ENCODE data around the gene PSIP1. TPM values are rescaled to one million over a fixed set of nuclear protein-coding genes. Genes with fewer than 3 reads are reported as not detected.

PSIP1 gene
- total RNA-seq, 1 donor from 2014 or later, result 27.7 TPM

- H3K9me3 ChIP-seq (ENCODE audit: control insufficient read depth in 3 of 3, low read length in 3 of 3), result no peaks in the 10 kb centered on the region
- H3K27ac ChIP-seq (ENCODE audit: low read depth, low read length), result peak within 1 kb of the TSS; percentile 91
- H3K36me3 ChIP-seq (ENCODE audit: control insufficient read depth in 3 of 3, insufficient read depth in 3 of 3, low read length in 3 of 3), result peaks cover 6 to 14% (median 13%) of the 10 kb centered on the region in 3 donors
- H3K27me3 ChIP-seq (ENCODE audit: control insufficient read depth in 3 of 3, insufficient read depth in 3 of 3, low read length in 3 of 3), result no peaks in the 10 kb centered on the region
- peaks cover 5 to 11% (median 10%) of the 10 kb centered on the region in 3 donors for H3K4me1 ChIP-seq (ENCODE audit: control insufficient read depth in 3 of 3, insufficient read depth in 3 of 3, low read length in 3 of 3)
- H3K9ac ChIP-seq (ENCODE audit: low read depth in 1 of 3, low read length in 3 of 3), result peak within 1 kb of the TSS; percentile 92 to 97 (median 96)
- peak within 1 kb of the TSS; percentile 81 to 94 (median 92) for H3K4me3 ChIP-seq (ENCODE audit: low read length in 3 of 3)
These were observed 88.2 kb downstream of the PSIP1 start, which contains the start of gene SNAPC3 for GRCh38 chr9:15422372-15423230. Gene SNAPC3 (plus strand): TSS chr9:15422876. CDS start chr9:15422880, 4 bp downstream.

DNA sequence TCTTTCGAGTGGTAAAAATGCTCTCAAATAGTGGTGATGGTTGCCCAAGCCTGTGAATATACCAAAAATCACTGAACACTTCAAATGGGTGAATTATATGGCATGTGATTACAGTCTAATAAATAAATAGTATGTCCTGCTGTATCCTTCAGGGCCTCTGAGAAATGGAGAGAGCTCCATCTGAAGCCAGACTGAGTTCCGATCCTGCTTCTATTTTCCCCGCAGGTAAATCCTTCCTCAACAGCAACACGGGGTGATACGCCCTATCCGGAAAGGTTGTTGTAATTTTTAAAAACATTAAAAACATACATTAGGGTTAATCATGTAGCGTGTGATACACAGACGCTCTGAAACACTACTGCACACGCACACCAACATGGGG is 88.8 kb downstream of the PSIP1 start:
- Histone ChIP-seq H3K27me3 (ENCODE audit: control insufficient read depth in 3 of 3, insufficient read depth in 3 of 3, low read length in 3 of 3) (no peaks in the 10 kb centered on the region), H3K9ac (ENCODE audit: low read depth in 1 of 3, low read length in 3 of 3) (peak overlapping the region; percentile 92 to 97 (median 96)), H3K4me3 (ENCODE audit: low read length in 3 of 3) (peak overlapping the region; percentile 81 to 94 (median 92)), H3K27ac (ENCODE audit: low read depth, low read length) (peak overlapping the region; percentile 91), H3K4me1 (ENCODE audit: control insufficient read depth in 3 of 3, insufficient read depth in 3 of 3, low read length in 3 of 3) (peaks cover 5 to 11% (median 10%) of the 10 kb centered on the region in 3 donors), H3K36me3 (ENCODE audit: control insufficient read depth in 3 of 3, insufficient read depth in 3 of 3, low read length in 3 of 3) (peaks cover 6 to 14% (median 13%) of the 10 kb centered on the region in 3 donors), H3K9me3 (ENCODE audit: control insufficient read depth in 3 of 3, low read length in 3 of 3) (no peaks in the 10 kb centered on the region)

- peaks cover 5 to 11% (median 10%) of the 10 kb centered on the region in 3 donors for H3K4me1 ChIP-seq (ENCODE audit: control insufficient read depth in 3 of 3, insufficient read depth in 3 of 3, low read length in 3 of 3)
- H3K4me3 ChIP-seq (ENCODE audit: low read length in 3 of 3), result no peak overlapping the region
- no peaks in the 10 kb centered on the region for H3K27me3 ChIP-seq (ENCODE audit: control insufficient read depth in 3 of 3, insufficient read depth in 3 of 3, low read length in 3 of 3)
- peaks cover 6 to 14% (median 13%) of the 10 kb centered on the region in 3 donors for H3K36me3 ChIP-seq (ENCODE audit: control insufficient read depth in 3 of 3, insufficient read depth in 3 of 3, low read length in 3 of 3)
- H3K9me3 ChIP-seq (ENCODE audit: control insufficient read depth in 3 of 3, low read length in 3 of 3), result no peaks in the 10 kb centered on the region
- no peak overlapping the region for H3K27ac ChIP-seq (ENCODE audit: low read depth, low read length)
- H3K9ac ChIP-seq (ENCODE audit: low read depth in 1 of 3, low read length in 3 of 3), result no peak overlapping the region
These were observed 89.2 kb downstream of the PSIP1 start for GRCh38 chr9:15421532-15421931.

GRCh38 chr9:15420796-15421195 is 90.0 kb downstream of the PSIP1 start:
- Histone ChIP-seq H3K36me3 (ENCODE audit: control insufficient read depth in 3 of 3, insufficient read depth in 3 of 3, low read length in 3 of 3) (peaks cover 4 to 9% (median 8%) of the 10 kb centered on the region in 3 donors), H3K9me3 (ENCODE audit: control insufficient read depth in 3 of 3, low read length in 3 of 3) (no peaks in the 10 kb centered on the region), H3K4me3 (ENCODE audit: low read length in 3 of 3) (no peak overlapping the region), H3K4me1 (ENCODE audit: control insufficient read depth in 3 of 3, insufficient read depth in 3 of 3, low read length in 3 of 3) (peaks cover 5 to 10% (median 8%) of the 10 kb centered on the region in 3 donors), H3K27ac (ENCODE audit: low read depth, low read length) (no peak overlapping the region), H3K27me3 (ENCODE audit: control insufficient read depth in 3 of 3, insufficient read depth in 3 of 3, low read length in 3 of 3) (no peaks in the 10 kb centered on the region), H3K9ac (ENCODE audit: low read depth in 1 of 3, low read length in 3 of 3) (no peak overlapping the region)

GRCh38 chr9:15417626-15418025 is 93.1 kb downstream of the PSIP1 start:
- no peak overlapping the region for H3K4me3 ChIP-seq (ENCODE audit: low read length in 3 of 3)
- H3K27ac ChIP-seq (ENCODE audit: low read depth, low read length), result no peak overlapping the region
- no peaks in the 10 kb centered on the region for H3K9me3 ChIP-seq (ENCODE audit: control insufficient read depth in 3 of 3, low read length in 3 of 3)
- H3K27me3 ChIP-seq (ENCODE audit: control insufficient read depth in 3 of 3, insufficient read depth in 3 of 3, low read length in 3 of 3), result no peaks in the 10 kb centered on the region
- H3K36me3 ChIP-seq (ENCODE audit: control insufficient read depth in 3 of 3, insufficient read depth in 3 of 3, low read length in 3 of 3), result no peaks in the 10 kb centered on the region
- H3K4me1 ChIP-seq (ENCODE audit: control insufficient read depth in 3 of 3, insufficient read depth in 3 of 3, low read length in 3 of 3), result no peaks in the 10 kb centered on the region
- no peak overlapping the region for H3K9ac ChIP-seq (ENCODE audit: low read depth in 1 of 3, low read length in 3 of 3)

- Histone ChIP-seq H3K4me3 (ENCODE audit: low read length in 3 of 3) (no peak overlapping the region), H3K9ac (ENCODE audit: low read depth in 1 of 3, low read length in 3 of 3) (no peak overlapping the region), H3K27me3 (ENCODE audit: control insufficient read depth in 3 of 3, insufficient read depth in 3 of 3, low read length in 3 of 3) (no peaks in the 10 kb centered on the region), H3K4me1 (ENCODE audit: control insufficient read depth in 3 of 3, insufficient read depth in 3 of 3, low read length in 3 of 3) (no peaks in the 10 kb centered on the region), H3K27ac (ENCODE audit: low read depth, low read length) (no peak overlapping the region), H3K36me3 (ENCODE audit: control insufficient read depth in 3 of 3, insufficient read depth in 3 of 3, low read length in 3 of 3) (no peaks in the 10 kb centered on the region), H3K9me3 (ENCODE audit: control insufficient read depth in 3 of 3, low read length in 3 of 3) (no peaks in the 10 kb centered on the region)
These were observed 93.9 kb downstream of the PSIP1 start for GRCh38 chr9:15416880-15417279.

Small RNA genes within 50 kb of the gene (small RNA-seq; reads per million reads assigned to genes)
- not detected for gene AL513423.1
- not detected for gene RN7SL98P
- not detected for gene RNU6-246P
- gene RNU6-319P, result not detected

Other genes starting within 250 kb of the PSIP1 start
- 4.2 TPM for gene TTC39B, start 203.8 kb downstream of the PSIP1 start, total RNA-seq
- 27.1 TPM for gene SNAPC3, start 88.1 kb downstream of the PSIP1 start, total RNA-seq
- gene CCDC171, start 42.1 kb upstream of the PSIP1 start, total RNA-seq, result 5.7 TPM

All from skeletal muscle tissue (tissue), 5 donors.